ENCODE data around the gene PHLDB3. TPM values are rescaled to one million over a fixed set of nuclear protein-coding genes. Genes with fewer than 3 reads are reported as not detected.

The PHLDB3 gene
- total RNA-seq, 2 donors from 2014 or later, result 23.1 to 27.3 TPM

- DNase-seq (ENCODE audit: low spot score in 2 of 2) (no peak), ATAC-seq (no peak)
- no peak overlapping the region for H3K27ac Mint-ChIP-seq
- H3K9me3 Mint-ChIP-seq, result no peaks in the 10 kb centered on the region
- H3K36me3 Mint-ChIP-seq, result peaks cover 5 to 19% of the 10 kb centered on the region in 2 donors
Measured at GRCh38 chr19:43510713-43511112, 6.2 kb upstream of the PHLDB3 start.

- Mint-ChIP-seq H3K27ac (peak overlapping the region in 1 of 2 donors; percentile 81), H3K9me3 (no peaks in the 10 kb centered on the region), H3K36me3 (peaks cover 11 to 20% of the 10 kb centered on the region in 2 donors)
- no peak for ATAC-seq
- no peak for DNase-seq (ENCODE audit: low spot score in 2 of 2)
Measured at GRCh38 chr19:43507880-43508279, 3.3 kb upstream of the PHLDB3 start.

- peak overlapping the region in 1 of 2 donors; percentile 26 for H3K27ac Mint-ChIP-seq
- no peaks in the 10 kb centered on the region for H3K9me3 Mint-ChIP-seq
- peaks cover 13 to 20% of the 10 kb centered on the region in 2 donors for H3K36me3 Mint-ChIP-seq
- DNase-seq (ENCODE audit: low spot score in 2 of 2) (no peak), ATAC-seq (no peak)
Measured at GRCh38 chr19:43506629-43507028, 2.1 kb upstream of the PHLDB3 start.

GRCh38 chr19:43505941-43506340 is 1.4 kb upstream of the PHLDB3 start:
- no peaks in the 10 kb centered on the region for H3K9me3 Mint-ChIP-seq
- DNase-seq (ENCODE audit: low spot score in 2 of 2) (no peak), ATAC-seq (no peak)
- H3K36me3 Mint-ChIP-seq, result peaks cover 13 to 17% of the 10 kb centered on the region in 2 donors
- H3K27ac Mint-ChIP-seq, result peak overlapping the region in 1 of 2 donors; percentile 26

- DNase-seq (ENCODE audit: low spot score in 2 of 2), result no peak
- no peak for ATAC-seq
- peaks cover 13 to 14% of the 10 kb centered on the region in 2 donors for H3K36me3 Mint-ChIP-seq
- peak overlapping the region in 1 of 2 donors; percentile 93 for H3K27ac Mint-ChIP-seq
- H3K9me3 Mint-ChIP-seq, result no peaks in the 10 kb centered on the region
Measured at GRCh38 chr19:43505186-43505456, 575 bp upstream of the PHLDB3 start.

- H3K9me3 Mint-ChIP-seq, result no peaks in the 10 kb centered on the region
- peak; percentile 95 to 98 for DNase-seq (ENCODE audit: low spot score in 2 of 2)
- H3K27ac Mint-ChIP-seq, result peak overlapping the region; percentile 93 to 96
- ATAC-seq, result peak; percentile 94 to 95
- peaks cover 11% of the 10 kb centered on the region in 2 donors for H3K36me3 Mint-ChIP-seq
Measured at GRCh38 chr19:43503501-43504425, 783 bp downstream of the PHLDB3 start.

GRCh38 chr19:43502419-43502976 is 2.0 kb downstream of the PHLDB3 start:
- peaks cover 7 to 8% of the 10 kb centered on the region in 2 donors for H3K36me3 Mint-ChIP-seq
- no peaks in the 10 kb centered on the region for H3K9me3 Mint-ChIP-seq
- DNase-seq (ENCODE audit: low spot score in 2 of 2), result no peak
- H3K27ac Mint-ChIP-seq, result peak overlapping the region in 1 of 2 donors; percentile 93
- ATAC-seq, result no peak

- Mint-ChIP-seq H3K27ac (peak overlapping the region in 1 of 2 donors; percentile 93), H3K9me3 (no peaks in the 10 kb centered on the region), H3K36me3 (peaks cover 7 to 10% of the 10 kb centered on the region in 2 donors)
- no peak for DNase-seq (ENCODE audit: low spot score in 2 of 2)
- no peak for ATAC-seq
Measured at GRCh38 chr19:43501661-43502418, 2.7 kb downstream of the PHLDB3 start.

GRCh38 chr19:43499042-43499441 is 5.5 kb downstream of the PHLDB3 start:
- Mint-ChIP-seq H3K9me3 (no peaks in the 10 kb centered on the region), H3K36me3 (peaks cover 6 to 13% of the 10 kb centered on the region in 2 donors), H3K27ac (peak overlapping the region in 1 of 2 donors; percentile 10)
- no peak for ATAC-seq
- DNase-seq (ENCODE audit: low spot score in 2 of 2), result no peak

GRCh38 chr19:43498233-43498842 is 6.2 kb downstream of the PHLDB3 start:
- no peak for DNase-seq (ENCODE audit: low spot score in 2 of 2)
- peaks cover 6 to 11% of the 10 kb centered on the region in 2 donors for H3K36me3 Mint-ChIP-seq
- ATAC-seq, result no peak
- H3K27ac Mint-ChIP-seq, result peak overlapping the region; percentile 10 to 46
- H3K9me3 Mint-ChIP-seq, result no peaks in the 10 kb centered on the region

- H3K27ac Mint-ChIP-seq, result peak overlapping the region in 1 of 2 donors; percentile 23
- DNase-seq (ENCODE audit: low spot score in 2 of 2) (no peak), ATAC-seq (no peak)
- no peaks in the 10 kb centered on the region for H3K9me3 Mint-ChIP-seq
- peaks cover 5 to 6% of the 10 kb centered on the region in 2 donors for H3K36me3 Mint-ChIP-seq
Measured at GRCh38 chr19:43496960-43497359, 7.6 kb downstream of the PHLDB3 start.

- Mint-ChIP-seq H3K9me3 (no peaks in the 10 kb centered on the region), H3K36me3 (peaks cover 5 to 6% of the 10 kb centered on the region in 2 donors), H3K27ac (peak overlapping the region in 1 of 2 donors; percentile 68)
- ATAC-seq, result no peak
- no peak for DNase-seq (ENCODE audit: low spot score in 2 of 2)
Measured at GRCh38 chr19:43495082-43495481, 9.5 kb downstream of the PHLDB3 start.

GRCh38 chr19:43490759-43491158 is 13.8 kb downstream of the PHLDB3 start:
- H3K27ac Mint-ChIP-seq, result no peak overlapping the region
- DNase-seq (ENCODE audit: low spot score in 2 of 2) (no peak), ATAC-seq (no peak)
- H3K36me3 Mint-ChIP-seq, result peaks cover 0 to 4% of the 10 kb centered on the region in 2 donors
- no peaks in the 10 kb centered on the region for H3K9me3 Mint-ChIP-seq

- DNase-seq (ENCODE audit: low spot score in 2 of 2) (no peak), ATAC-seq (no peak)
- H3K27ac Mint-ChIP-seq, result no peak overlapping the region
Measured at GRCh38 chr19:43489979-43490599, 14.5 kb downstream of the PHLDB3 start.

GRCh38 chr19:43489310-43489709 is 15.2 kb downstream of the PHLDB3 start:
- Mint-ChIP-seq H3K9me3 (no peaks in the 10 kb centered on the region), H3K27ac (peak overlapping the region in 1 of 2 donors; percentile 77), H3K36me3 (no peaks in the 10 kb centered on the region)
- ATAC-seq (no peak), DNase-seq (ENCODE audit: low spot score in 2 of 2) (no peak)

More at GRCh38 chr19:43489979-43490599, 14.5 kb downstream of the PHLDB3 start:
- no peaks in the 10 kb centered on the region for H3K9me3 Mint-ChIP-seq
- H3K36me3 Mint-ChIP-seq, result no peaks in the 10 kb centered on the region

- DNase-seq (ENCODE audit: low spot score in 2 of 2) (no peak), ATAC-seq (no peak)
- Mint-ChIP-seq H3K27ac (no peak overlapping the region), H3K9me3 (no peaks in the 10 kb centered on the region), H3K36me3 (no peaks in the 10 kb centered on the region)
Measured at GRCh38 chr19:43488179-43488578, 16.4 kb downstream of the PHLDB3 start.

Data from activated naive CD4-positive, alpha-beta T cell treated with anti-CD3 and anti-CD28 coated beads, Interleukin-2, amount 50 U/mL, for 72 hours (primary cell).